GM13976 (cell line): Measurements from ENCODE around the gene COL9A1.

ENCODE experiments used
- DNase-seq: peaks from one replicate; pipeline ENCODE4 v3.0.0; 2012; ENCODE audit warnings: low spot score
- CTCF ChIP-seq: IDR thresholded peaks from 2 replicates; pipeline ENCODE4 v1.5.1; 2012; ENCODE audit warnings: borderline replicate concordance, mild to moderate bottlenecking; ENCODE audit not compliant: insufficient read depth; ENCODE audit errors: extremely low read depth, missing control alignments, control extremely low read depth
- in situ Hi-C: fragments of 300-500 bp; cut with MboI; formaldehyde crosslinking; loops from one replicate; pipeline ENCODE4 v1.12.0; 2022; ENCODE audit warnings: low sequenced_read_pairs, mixed read lengths, inconsistent platforms; ENCODE audit not compliant: unreplicated experiment

Gene COL9A1

GRCh38 chr6:70175770-70176169, 127.1 kb downstream of the COL9A1 start:
- TF ChIP-seq CTCF, result no peak
- DNase-seq, result no peak
- in situ Hi-C loops, result no loop called here

DNA sequence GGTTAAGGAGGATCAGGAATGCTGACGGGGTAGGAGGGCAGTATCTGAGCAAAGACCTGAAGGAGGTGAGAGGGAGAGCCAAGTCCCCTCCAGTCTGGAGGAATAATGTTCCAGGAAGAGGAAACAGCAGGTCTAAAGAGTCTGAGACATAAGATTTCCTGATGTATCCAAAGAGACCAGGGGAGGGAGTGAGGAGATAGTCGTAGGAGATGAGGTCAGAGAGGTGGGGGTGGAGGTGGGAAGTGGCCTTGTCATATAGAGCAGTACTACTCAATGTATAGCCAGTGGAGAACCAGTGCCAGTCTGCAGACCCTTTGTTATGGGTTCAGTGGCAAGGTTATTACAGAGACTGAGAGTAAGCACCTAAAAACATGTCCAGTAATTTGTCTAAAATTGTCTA, 130.6 kb downstream of the COL9A1 start:
- no peak for DNase-seq
- in situ Hi-C loops, result no loop called here
- TF ChIP-seq CTCF, result no peak

DNA sequence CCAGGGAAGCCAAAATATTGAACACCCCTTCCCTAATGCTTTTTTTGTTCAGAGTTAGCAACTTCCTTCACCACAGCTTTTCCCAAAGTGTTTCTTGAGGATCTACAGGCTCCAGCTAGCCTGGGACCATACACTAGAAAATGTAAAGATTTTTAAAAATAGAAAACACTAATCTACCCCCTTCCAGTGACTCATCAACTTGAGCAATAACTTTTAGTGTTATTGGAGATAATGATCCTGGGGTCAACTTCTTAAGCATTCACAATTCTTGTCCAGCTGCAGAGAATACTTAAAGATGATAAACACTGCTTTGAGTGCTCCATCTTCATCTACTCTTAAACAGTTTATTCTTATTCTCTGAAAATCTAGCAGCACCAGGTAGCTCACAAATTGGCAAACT, 131.6 kb downstream of the COL9A1 start:
- in situ Hi-C loops, result no loop called here
- DNase-seq, result no peak
- no peak for TF ChIP-seq CTCF

GRCh38 chr6:70168681-70169377, 134.1 kb downstream of the COL9A1 start:
- DNase-seq, result no peak
- TF ChIP-seq CTCF, result no peak
- in situ Hi-C loops, result no loop called here
